T-helper 2 cell treated with Interferon-gamma antibody and Interleukin-4, amounts not matched to agents 100 ng/mL and 5 ng/mL, for 36 hours (primary cell): Measurements from ENCODE around the gene TPBGL. TPM values are rescaled to one million over a fixed set of nuclear protein-coding genes. Genes with fewer than 3 reads are reported as not detected.

Experiments
- intact Hi-C: fragments of 100-400 bp; cut with micrococcal nuclease; formaldehyde crosslinking; loops from one replicate; pipeline ENCODE4 v1.15.1; 2023
- total RNA-seq: library from RNA; stranded (reverse); gene quantifications from 2 replicates; pipeline ENCODE4 v1.2.3, GENCODE V29; 2022

The TPBGL gene
- total RNA-seq, result 0.14 and 0.18 TPM in 2 replicates

GRCh38 chr11:75240311-75241035, at the start of gene TPBGL:
TSS of gene TPBGL (plus strand) at chr11:75240774. CDS start at chr11:75241050, 276 bp downstream.
- intact Hi-C loops, result loop anchor here (1.0 to 5.0 kb wide), 4 partner anchors 33 to 492 kb away; partner anchors contain the start of genes RNF169, SPCS2 and XRRA1

GRCh38 chr11:75191330-75191717, 49.2 kb upstream of the TPBGL start:
- intact Hi-C loops, result no loop called here

- intact Hi-C loops, result no loop called here
Measured at GRCh38 chr11:75193271-75193670, 47.3 kb upstream of the TPBGL start.

- intact Hi-C loops, result no loop called here
Measured at GRCh38 chr11:75193711-75194110, 46.9 kb upstream of the TPBGL start.

GRCh38 chr11:75194147-75194546, 46.4 kb upstream of the TPBGL start:
- intact Hi-C loops, result no loop called here

- intact Hi-C loops, result no loop called here
Measured at GRCh38 chr11:75195167-75195962, 45.2 kb upstream of the TPBGL start.

- intact Hi-C loops, result no loop called here
Measured at GRCh38 chr11:75196426-75196825, 44.1 kb upstream of the TPBGL start.

- intact Hi-C loops, result no loop called here
Measured at GRCh38 chr11:75197512-75198277, 42.9 kb upstream of the TPBGL start.

GRCh38 chr11:75198278-75198973, 42.1 kb upstream of the TPBGL start:
- intact Hi-C loops, result no loop called here

- intact Hi-C loops, result no loop called here
Measured at GRCh38 chr11:75199412-75199955, 41.1 kb upstream of the TPBGL start.

GRCh38 chr11:75200051-75200450, 40.5 kb upstream of the TPBGL start:
- intact Hi-C loops, result no loop called here

- intact Hi-C loops, result no loop called here
Measured at GRCh38 chr11:75200531-75200930, 40.0 kb upstream of the TPBGL start.

- intact Hi-C loops, result no loop called here
Measured at GRCh38 chr11:75201771-75202170, 38.8 kb upstream of the TPBGL start.

- intact Hi-C loops, result no loop called here
Measured at GRCh38 chr11:75202195-75202594, 38.4 kb upstream of the TPBGL start.

- intact Hi-C loops, result no loop called here
Measured at GRCh38 chr11:75203138-75203537, 37.4 kb upstream of the TPBGL start.

- intact Hi-C loops, result no loop called here
Measured at GRCh38 chr11:75203641-75204011, 36.9 kb upstream of the TPBGL start.

GRCh38 chr11:75204012-75204674, 36.4 kb upstream of the TPBGL start:
- intact Hi-C loops, result no loop called here

- intact Hi-C loops, result loop anchor here (1.0 to 5.0 kb wide), 4 partner anchors 37 to 276 kb away; partner anchors contain the start of gene TPBGL
Measured at GRCh38 chr11:75204685-75205563, 35.6 kb upstream of the TPBGL start.

GRCh38 chr11:75205564-75206020, 35.0 kb upstream of the TPBGL start:
- intact Hi-C loops, result loop anchor here (1.0 to 5.0 kb wide), 4 partner anchors 37 to 276 kb away; partner anchors contain the start of gene TPBGL
